Endothelial cell of umbilical vein (primary cell): ENCODE results near the gene NT5DC4.

Experiments used
- CTCF ChIP-seq, 2 donors: IDR thresholded peaks; 1 replicate in 1 of 2; 2 replicates in 1 of 2; pipeline ENCODE4 v1.5.1; 2011; ENCODE audit warnings: low read length in 2 of 2, mild to moderate bottlenecking in 2 of 2, moderate library complexity in 2 of 2, control low read depth in 1 of 2, inconsistent platforms in 1 of 2, low read depth in 1 of 2; ENCODE audit not compliant: insufficient read depth in 1 of 2; ENCODE audit errors: extremely low read depth in 1 of 2
- EZH2 ChIP-seq: IDR thresholded peaks from 2 replicates; pipeline ENCODE4 v1.6.1; 2012; ENCODE audit warnings: borderline replicate concordance, low read depth, mild to moderate bottlenecking, moderate library complexity, low read length, inconsistent platforms; ENCODE audit not compliant: severe bottlenecking
- FOS ChIP-seq: IDR thresholded peaks from 2 replicates; pipeline ENCODE4 v1.6.1; 2011; ENCODE audit warnings: mild to moderate bottlenecking, low read length, moderate library complexity, borderline replicate concordance; ENCODE audit not compliant: insufficient read depth
- GATA2 ChIP-seq: IDR thresholded peaks from 2 replicates; pipeline ENCODE4 v1.7.0; 2011; ENCODE audit warnings: low read depth, mild to moderate bottlenecking, moderate library complexity, mixed read lengths, low read length; ENCODE audit not compliant: insufficient read length, insufficient read depth
- JUN ChIP-seq: IDR thresholded peaks from 2 replicates; pipeline ENCODE4 v1.6.1; 2011; ENCODE audit warnings: borderline replicate concordance, low read depth; ENCODE audit not compliant: insufficient read length, insufficient read depth
- MAX ChIP-seq: IDR thresholded peaks from 2 replicates; pipeline ENCODE4 v1.6.1; 2011; ENCODE audit not compliant: insufficient read depth, insufficient read length
- MYC ChIP-seq: IDR thresholded peaks from one replicate; pipeline ENCODE4 v1.6.1; 2011; ENCODE audit warnings: mild to moderate bottlenecking, low read depth, low read length
- POLR2A ChIP-seq: IDR thresholded peaks from 2 replicates; pipeline ENCODE4 v1.6.1; 2012; ENCODE audit warnings: low read depth, mild to moderate bottlenecking, control low read depth, low read length
- POLR2AphosphoS5 ChIP-seq: IDR thresholded peaks from 2 replicates; pipeline ENCODE4 v1.6.1; 2012; ENCODE audit warnings: low read depth, mild to moderate bottlenecking, control low read depth, low read length, moderate library complexity; ENCODE audit not compliant: insufficient read depth

DNA sequence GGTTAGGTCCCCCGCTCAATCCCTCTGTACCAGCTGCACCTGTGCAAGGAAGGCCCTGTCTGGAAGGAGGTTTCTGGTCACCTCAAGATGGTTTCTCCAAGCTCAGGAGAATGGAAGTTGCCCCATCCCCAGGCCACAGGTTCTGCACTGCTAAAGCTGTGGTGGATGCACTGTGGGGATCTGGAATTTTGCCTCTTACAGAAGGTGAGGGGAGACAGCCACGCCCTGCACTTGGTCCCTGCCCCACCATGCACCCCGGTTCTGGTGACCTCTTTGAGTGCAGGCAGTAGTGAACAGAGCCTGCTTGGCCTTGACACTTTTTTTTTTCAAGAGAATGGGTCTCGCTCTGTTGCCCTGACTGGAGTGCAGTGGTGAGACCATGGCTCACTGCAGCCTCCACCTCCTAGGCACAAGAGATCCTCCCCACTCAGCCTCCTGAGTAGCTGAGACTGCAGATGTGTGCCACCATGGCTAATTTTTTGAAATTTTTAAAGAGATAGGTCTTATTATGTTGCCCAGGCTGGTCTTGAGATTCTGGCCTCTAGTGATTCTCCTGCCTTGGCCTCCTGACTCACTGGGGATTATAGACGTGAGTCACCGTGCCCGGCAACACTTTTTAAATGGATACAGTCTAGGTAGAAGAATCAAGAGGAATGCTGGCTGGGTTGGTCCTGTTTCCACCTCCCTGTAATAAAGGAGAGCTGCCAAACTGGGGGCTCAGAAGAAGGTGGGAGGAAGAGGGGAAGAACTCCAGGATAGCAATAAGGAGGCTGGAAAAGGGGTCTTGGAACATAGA, 5.8 kb upstream of the NT5DC4 start:
- TF ChIP-seq CTCF (IDR thresholded peaks at IDR 0.05; ENCODE audit: extremely low read depth in 1 of 2, insufficient read depth in 1 of 2, low read depth in 1 of 2, low read length in 2 of 2), result no peak
- TF ChIP-seq POLR2AphosphoS5, result no peak
- TF ChIP-seq POLR2A, result no peak
- TF ChIP-seq EZH2, result no peak
- TF ChIP-seq JUN, result no peak
- TF ChIP-seq GATA2, result no peak
- TF ChIP-seq MAX, result no peak
- no peak for TF ChIP-seq FOS
- TF ChIP-seq MYC, result no peak
